ENCODE data around the gene MPZL3. TPM values are rescaled to one million over a fixed set of nuclear protein-coding genes. Genes with fewer than 3 reads are reported as not detected.

The MPZL3 gene
- total and polyA plus RNA-seq, 2 experiments from 2014 or later = 0.92 to 2.9 TPM

DNA sequence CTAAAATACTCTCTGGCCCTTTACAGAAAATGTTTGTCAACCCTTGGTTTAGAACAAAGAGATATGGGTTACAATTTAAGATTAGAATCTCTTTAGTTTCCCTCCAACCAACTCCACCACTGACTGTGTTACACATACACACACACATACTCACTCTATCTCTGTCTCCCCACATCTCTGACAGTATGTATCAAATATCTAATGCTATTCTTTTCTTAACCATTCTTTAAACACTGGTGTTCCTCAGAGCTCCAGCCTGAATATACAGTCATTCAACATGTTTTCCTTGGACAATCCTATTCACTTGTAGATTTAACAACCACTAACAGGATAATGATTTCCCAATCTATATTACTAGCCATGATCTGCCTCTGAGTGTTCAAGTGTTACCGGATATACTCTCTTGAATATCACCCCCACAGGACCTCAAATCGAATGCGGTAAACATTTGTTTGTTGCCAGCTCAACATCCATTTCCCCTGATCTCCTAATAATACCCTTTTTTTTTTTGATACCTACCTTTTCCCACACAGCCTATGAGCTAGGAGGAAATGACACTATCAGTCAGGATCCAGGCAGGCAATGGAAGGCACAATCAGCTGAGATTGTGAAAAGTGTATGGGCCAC lies 6.1 kb downstream of the MPZL3 start:
- Histone ChIP-seq H3K79me2 (replicated peaks; ENCODE audit: insufficient read depth) (no peaks in the 10 kb centered on the region), H2AFZ (no peak overlapping the region), H3K9me2 (ENCODE audit: insufficient read depth) (no peaks in the 10 kb centered on the region), H3K27ac (ENCODE audit: low read depth) (no peak overlapping the region), H3K4me1 (ENCODE audit: insufficient read depth) (peaks cover 3% of the 10 kb centered on the region; the same call in 1 of the 2 replicates), H3K4me2 (no peak overlapping the region), H3K4me3 (no peak overlapping the region), H3K36me3 (ENCODE audit: insufficient read depth) (no peaks in the 10 kb centered on the region), H3F3A (replicated peaks; ENCODE audit: low read depth) (no peaks in the 10 kb centered on the region), H4K20me1 (replicated peaks; ENCODE audit: insufficient read depth) (no peaks in the 10 kb centered on the region), H3K27me3 (ENCODE audit: insufficient read depth) (peaks cover 11% of the 10 kb centered on the region; the same call in 1 of the 2 replicates)
- H3K27me3 Mint-ChIP-seq (ENCODE audit: insufficient read depth, low read depth, poor library complexity) = peaks cover 11% of the 10 kb centered on the region
- H3K27ac Mint-ChIP-seq = no peak overlapping the region
- DNase-seq (ENCODE audit: low spot score) = no peak
- ATAC-seq = no peak
- no peaks in the 10 kb centered on the region for H3K9me3 Mint-ChIP-seq
- TF ChIP-seq, protein P1, sequence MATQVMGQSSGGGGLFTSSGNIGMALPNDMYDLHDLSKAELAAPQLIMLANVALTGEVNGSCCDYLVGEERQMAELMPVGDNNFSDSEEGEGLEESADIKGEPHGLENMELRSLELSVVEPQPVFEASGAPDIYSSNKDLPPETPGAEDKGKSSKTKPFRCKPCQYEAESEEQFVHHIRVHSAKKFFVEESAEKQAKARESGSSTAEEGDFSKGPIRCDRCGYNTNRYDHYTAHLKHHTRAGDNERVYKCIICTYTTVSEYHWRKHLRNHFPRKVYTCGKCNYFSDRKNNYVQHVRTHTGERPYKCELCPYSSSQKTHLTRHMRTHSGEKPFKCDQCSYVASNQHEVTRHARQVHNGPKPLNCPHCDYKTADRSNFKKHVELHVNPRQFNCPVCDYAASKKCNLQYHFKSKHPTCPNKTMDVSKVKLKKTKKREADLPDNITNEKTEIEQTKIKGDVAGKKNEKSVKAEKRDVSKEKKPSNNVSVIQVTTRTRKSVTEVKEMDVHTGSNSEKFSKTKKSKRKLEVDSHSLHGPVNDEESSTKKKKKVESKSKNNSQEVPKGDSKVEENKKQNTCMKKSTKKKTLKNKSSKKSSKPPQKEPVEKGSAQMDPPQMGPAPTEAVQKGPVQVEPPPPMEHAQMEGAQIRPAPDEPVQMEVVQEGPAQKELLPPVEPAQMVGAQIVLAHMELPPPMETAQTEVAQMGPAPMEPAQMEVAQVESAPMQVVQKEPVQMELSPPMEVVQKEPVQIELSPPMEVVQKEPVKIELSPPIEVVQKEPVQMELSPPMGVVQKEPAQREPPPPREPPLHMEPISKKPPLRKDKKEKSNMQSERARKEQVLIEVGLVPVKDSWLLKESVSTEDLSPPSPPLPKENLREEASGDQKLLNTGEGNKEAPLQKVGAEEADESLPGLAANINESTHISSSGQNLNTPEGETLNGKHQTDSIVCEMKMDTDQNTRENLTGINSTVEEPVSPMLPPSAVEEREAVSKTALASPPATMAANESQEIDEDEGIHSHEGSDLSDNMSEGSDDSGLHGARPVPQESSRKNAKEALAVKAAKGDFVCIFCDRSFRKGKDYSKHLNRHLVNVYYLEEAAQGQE (IDR thresholded peaks at IDR 0.05; ENCODE audit: unreplicated experiment) = no peak
- TF ChIP-seq STAT1 (IDR thresholded peaks at IDR 0.05; ENCODE audit: unreplicated experiment) (no peak), CREB1 (CRISPR knock-in tag; IDR thresholded peaks at IDR 0.05; ENCODE audit: low read depth) (no peak), NANOG (IDR thresholded peaks at IDR 0.05; ENCODE audit: borderline replicate concordance) (no peak), POLR2AphosphoS5 (IDR thresholded peaks at IDR 0.05; ENCODE audit: low read depth) (no peak), ZNF114 (CRISPR knock-in tag; IDR thresholded peaks at IDR 0.05) (no peak)
- TF ChIP-seq, protein P2, sequence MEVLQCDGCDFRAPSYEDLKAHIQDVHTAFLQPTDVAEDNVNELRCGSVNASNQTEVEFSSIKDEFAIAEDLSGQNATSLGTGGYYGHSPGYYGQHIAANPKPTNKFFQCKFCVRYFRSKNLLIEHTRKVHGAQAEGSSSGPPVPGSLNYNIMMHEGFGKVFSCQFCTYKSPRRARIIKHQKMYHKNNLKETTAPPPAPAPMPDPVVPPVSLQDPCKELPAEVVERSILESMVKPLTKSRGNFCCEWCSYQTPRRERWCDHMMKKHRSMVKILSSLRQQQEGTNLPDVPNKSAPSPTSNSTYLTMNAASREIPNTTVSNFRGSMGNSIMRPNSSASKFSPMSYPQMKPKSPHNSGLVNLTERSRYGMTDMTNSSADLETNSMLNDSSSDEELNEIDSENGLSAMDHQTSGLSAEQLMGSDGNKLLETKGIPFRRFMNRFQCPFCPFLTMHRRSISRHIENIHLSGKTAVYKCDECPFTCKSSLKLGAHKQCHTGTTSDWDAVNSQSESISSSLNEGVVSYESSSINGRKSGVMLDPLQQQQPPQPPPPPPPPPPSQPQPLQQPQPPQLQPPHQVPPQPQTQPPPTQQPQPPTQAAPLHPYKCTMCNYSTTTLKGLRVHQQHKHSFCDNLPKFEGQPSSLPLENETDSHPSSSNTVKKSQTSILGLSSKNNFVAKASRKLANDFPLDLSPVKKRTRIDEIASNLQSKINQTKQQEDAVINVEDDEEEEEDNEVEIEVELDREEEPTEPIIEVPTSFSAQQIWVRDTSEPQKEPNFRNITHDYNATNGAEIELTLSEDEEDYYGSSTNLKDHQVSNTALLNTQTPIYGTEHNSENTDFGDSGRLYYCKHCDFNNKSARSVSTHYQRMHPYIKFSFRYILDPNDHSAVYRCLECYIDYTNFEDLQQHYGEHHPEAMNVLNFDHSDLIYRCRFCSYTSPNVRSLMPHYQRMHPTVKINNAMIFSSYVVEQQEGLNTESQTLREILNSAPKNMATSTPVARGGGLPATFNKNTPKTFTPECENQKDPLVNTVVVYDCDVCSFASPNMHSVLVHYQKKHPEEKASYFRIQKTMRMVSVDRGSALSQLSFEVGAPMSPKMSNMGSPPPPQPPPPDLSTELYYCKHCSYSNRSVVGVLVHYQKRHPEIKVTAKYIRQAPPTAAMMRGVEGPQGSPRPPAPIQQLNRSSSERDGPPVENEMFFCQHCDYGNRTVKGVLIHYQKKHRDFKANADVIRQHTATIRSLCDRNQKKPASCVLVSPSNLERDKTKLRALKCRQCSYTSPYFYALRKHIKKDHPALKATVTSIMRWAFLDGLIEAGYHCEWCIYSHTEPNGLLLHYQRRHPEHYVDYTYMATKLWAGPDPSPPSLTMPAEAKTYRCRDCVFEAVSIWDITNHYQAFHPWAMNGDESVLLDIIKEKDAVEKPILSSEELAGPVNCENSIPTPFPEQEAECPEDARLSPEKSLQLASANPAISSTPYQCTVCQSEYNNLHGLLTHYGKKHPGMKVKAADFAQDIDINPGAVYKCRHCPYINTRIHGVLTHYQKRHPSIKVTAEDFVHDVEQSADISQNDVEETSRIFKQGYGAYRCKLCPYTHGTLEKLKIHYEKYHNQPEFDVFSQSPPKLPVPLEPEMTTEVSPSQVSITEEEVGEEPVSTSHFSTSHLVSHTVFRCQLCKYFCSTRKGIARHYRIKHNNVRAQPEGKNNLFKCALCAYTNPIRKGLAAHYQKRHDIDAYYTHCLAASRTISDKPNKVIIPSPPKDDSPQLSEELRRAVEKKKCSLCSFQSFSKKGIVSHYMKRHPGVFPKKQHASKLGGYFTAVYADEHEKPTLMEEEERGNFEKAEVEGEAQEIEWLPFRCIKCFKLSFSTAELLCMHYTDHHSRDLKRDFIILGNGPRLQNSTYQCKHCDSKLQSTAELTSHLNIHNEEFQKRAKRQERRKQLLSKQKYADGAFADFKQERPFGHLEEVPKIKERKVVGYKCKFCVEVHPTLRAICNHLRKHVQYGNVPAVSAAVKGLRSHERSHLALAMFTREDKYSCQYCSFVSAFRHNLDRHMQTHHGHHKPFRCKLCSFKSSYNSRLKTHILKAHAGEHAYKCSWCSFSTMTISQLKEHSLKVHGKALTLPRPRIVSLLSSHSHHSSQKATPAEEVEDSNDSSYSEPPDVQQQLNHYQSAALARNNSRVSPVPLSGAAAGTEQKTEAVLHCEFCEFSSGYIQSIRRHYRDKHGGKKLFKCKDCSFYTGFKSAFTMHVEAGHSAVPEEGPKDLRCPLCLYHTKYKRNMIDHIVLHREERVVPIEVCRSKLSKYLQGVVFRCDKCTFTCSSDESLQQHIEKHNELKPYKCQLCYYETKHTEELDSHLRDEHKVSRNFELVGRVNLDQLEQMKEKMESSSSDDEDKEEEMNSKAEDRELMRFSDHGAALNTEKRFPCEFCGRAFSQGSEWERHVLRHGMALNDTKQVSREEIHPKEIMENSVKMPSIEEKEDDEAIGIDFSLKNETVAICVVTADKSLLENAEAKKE (CRISPR knock-in tag; IDR thresholded peaks at IDR 0.05) = no peak
- TF ChIP-seq, protein P3, sequence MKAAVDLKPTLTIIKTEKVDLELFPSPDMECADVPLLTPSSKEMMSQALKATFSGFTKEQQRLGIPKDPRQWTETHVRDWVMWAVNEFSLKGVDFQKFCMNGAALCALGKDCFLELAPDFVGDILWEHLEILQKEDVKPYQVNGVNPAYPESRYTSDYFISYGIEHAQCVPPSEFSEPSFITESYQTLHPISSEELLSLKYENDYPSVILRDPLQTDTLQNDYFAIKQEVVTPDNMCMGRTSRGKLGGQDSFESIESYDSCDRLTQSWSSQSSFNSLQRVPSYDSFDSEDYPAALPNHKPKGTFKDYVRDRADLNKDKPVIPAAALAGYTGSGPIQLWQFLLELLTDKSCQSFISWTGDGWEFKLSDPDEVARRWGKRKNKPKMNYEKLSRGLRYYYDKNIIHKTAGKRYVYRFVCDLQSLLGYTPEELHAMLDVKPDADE (IDR thresholded peaks at IDR 0.05) = no peak
- H3K36me3 Mint-ChIP-seq (ENCODE audit: low read depth) = no peaks in the 10 kb centered on the region
- peaks cover 14% of the 10 kb centered on the region for H3K4me1 Mint-ChIP-seq
- H3K4me3 Mint-ChIP-seq = no peak overlapping the region

Data from GM23338 (cell line).